A549 (cell line): ENCODE results near the gene KPNA2.

Experiments
- CHD2 ChIP-seq: fragments of 150-350 bp; IDR thresholded peaks from 2 replicates; pipeline ENCODE4 v1.6.1; 2014; ENCODE audit warnings: low read length; ENCODE audit not compliant: partially characterized antibody
- CTCF ChIP-seq: fragments of >200 bp; sonication (Bioruptor Twin); formaldehyde crosslinking; IDR thresholded peaks from 3 replicates; pipeline ENCODE4 v1.5.1; 2016
- POLR2A ChIP-seq: IDR thresholded peaks from 2 replicates; pipeline ENCODE4 v1.6.1; 2012; ENCODE audit warnings: mild to moderate bottlenecking, low read length
- ZFP36 ChIP-seq: fragments of 450-650 bp; IDR thresholded peaks from 2 replicates; pipeline ENCODE4 v1.6.1; 2014; ENCODE audit warnings: borderline replicate concordance; ENCODE audit not compliant: partially characterized antibody

GRCh38 chr17:68074279-68074678 lies 38.7 kb downstream of the KPNA2 start:
- TF ChIP-seq CTCF, result no peak
- no peak for TF ChIP-seq POLR2A
- no peak for TF ChIP-seq CHD2
- TF ChIP-seq ZFP36, result no peak
